ENCODE results near the gene CCDC24. TPM values are rescaled to one million over a fixed set of nuclear protein-coding genes. Genes with fewer than 3 reads are reported as not detected.
A peak's percentile ranks its signal among the peaks of the same experiment; 100 is the strongest.

CCDC24 gene
- total RNA-seq, 1 donor from 2014 or later = 4.2 TPM

DNA sequence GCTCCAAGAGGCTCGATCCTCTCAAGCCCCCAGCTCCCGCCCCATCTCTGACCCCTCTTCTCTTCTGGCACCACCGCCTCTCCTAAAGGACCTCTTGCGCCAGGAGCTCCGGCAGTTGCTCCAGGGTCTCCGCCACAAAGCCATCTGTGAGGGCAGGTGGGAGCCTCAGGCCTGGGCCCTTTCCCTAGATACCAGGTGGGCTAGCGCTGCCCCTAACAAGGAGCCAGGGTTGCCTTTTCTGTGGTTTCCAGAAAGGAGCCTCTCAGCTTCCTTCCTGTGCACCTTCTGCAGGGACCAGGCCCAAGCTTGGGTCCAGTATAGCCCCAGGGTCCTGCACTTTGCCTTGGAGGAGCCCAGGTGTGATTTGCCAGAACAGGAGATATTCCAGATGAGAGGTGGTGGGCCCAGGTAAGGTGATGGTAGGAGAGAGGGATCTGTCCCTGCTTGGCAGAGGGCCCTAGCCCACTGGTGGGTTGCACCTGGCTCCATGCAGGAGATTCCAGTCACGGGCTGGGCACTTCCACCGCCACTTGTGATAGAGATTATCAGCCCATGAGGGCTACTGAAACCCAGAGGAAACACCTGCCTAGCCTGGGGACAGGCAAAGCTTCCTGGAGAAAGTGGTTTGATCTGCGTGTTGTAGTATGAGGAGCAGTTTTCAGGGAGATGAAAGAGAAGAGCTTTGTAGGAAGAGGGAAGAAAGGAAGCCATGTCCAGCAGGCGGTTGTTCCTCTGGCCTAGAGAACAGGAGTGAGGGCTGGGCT, 1.0 kb downstream of the CCDC24 start:
- TF ChIP-seq, protein P1, sequence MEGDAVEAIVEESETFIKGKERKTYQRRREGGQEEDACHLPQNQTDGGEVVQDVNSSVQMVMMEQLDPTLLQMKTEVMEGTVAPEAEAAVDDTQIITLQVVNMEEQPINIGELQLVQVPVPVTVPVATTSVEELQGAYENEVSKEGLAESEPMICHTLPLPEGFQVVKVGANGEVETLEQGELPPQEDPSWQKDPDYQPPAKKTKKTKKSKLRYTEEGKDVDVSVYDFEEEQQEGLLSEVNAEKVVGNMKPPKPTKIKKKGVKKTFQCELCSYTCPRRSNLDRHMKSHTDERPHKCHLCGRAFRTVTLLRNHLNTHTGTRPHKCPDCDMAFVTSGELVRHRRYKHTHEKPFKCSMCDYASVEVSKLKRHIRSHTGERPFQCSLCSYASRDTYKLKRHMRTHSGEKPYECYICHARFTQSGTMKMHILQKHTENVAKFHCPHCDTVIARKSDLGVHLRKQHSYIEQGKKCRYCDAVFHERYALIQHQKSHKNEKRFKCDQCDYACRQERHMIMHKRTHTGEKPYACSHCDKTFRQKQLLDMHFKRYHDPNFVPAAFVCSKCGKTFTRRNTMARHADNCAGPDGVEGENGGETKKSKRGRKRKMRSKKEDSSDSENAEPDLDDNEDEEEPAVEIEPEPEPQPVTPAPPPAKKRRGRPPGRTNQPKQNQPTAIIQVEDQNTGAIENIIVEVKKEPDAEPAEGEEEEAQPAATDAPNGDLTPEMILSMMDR (IDR thresholded peaks at IDR 0.05; ENCODE audit: insufficient read depth, low read depth, low read length) = no peak
- no peak for TF ChIP-seq EZH2 (IDR thresholded peaks at IDR 0.05; ENCODE audit: insufficient read depth, low read length)
- peak overlapping the region; percentile 88 for H3K4me3 Mint-ChIP-seq (ENCODE audit: unreplicated experiment)
- peak overlapping the region; percentile 74 for H3K9ac ChIP-seq (ENCODE audit: low read length)

GRCh38 chr1:43993206-43993914, 2.0 kb downstream of the CCDC24 start:
- Histone ChIP-seq H3K27me3 (ENCODE audit: insufficient read depth, low read length) (no peaks in the 10 kb centered on the region), H3K36me3 (ENCODE audit: insufficient read depth, low read length) (no peaks in the 10 kb centered on the region), H4K20me1 (ENCODE audit: insufficient read depth, low read length) (no peaks in the 10 kb centered on the region), H3K9ac (ENCODE audit: low read length) (no peak overlapping the region), H3K4me2 (ENCODE audit: low read length) (no peak overlapping the region), H2AFZ (ENCODE audit: low read depth, low read length) (no peak overlapping the region), H3K27ac (ENCODE audit: low read depth, low read length) (no peak overlapping the region), H3K4me1 (ENCODE audit: insufficient read depth, low read length) (peaks cover 6% of the 10 kb centered on the region), H3K9me3 (ENCODE audit: insufficient read depth, low read depth, low read length) (no peaks in the 10 kb centered on the region), H3K4me3 (ENCODE audit: insufficient read depth, low read depth, low read length) (no peak overlapping the region), H3K79me2 (ENCODE audit: insufficient read depth, low read length) (no peaks in the 10 kb centered on the region)
- Mint-ChIP-seq H3K9me3 (ENCODE audit: unreplicated experiment) (peaks cover 2% of the 10 kb centered on the region), H3K36me3 (ENCODE audit: low read depth, unreplicated experiment) (peaks cover 2% of the 10 kb centered on the region), H3K4me3 (ENCODE audit: unreplicated experiment) (peak overlapping the region; percentile 14), H3K4me1 (ENCODE audit: low read depth, unreplicated experiment) (peaks cover 2% of the 10 kb centered on the region), H3K27ac (ENCODE audit: unreplicated experiment) (no peak overlapping the region), H3K27me3 (ENCODE audit: low read depth, unreplicated experiment) (no peaks in the 10 kb centered on the region)
- TF ChIP-seq EZH2 (IDR thresholded peaks at IDR 0.05; ENCODE audit: insufficient read depth, low read length) = no peak
- TF ChIP-seq, protein P1 (IDR thresholded peaks at IDR 0.05; ENCODE audit: insufficient read depth, low read depth, low read length) = no peak
- DNase-seq (ENCODE audit: low read depth) (no peak), FAIRE-seq (no peak)

More for the DNA sequence above, 1.0 kb downstream of the CCDC24 start:
- Histone ChIP-seq H3K27me3 (ENCODE audit: insufficient read depth, low read length) (no peaks in the 10 kb centered on the region), H3K4me2 (ENCODE audit: low read length) (peak overlapping the region; percentile 98), H3K9me3 (ENCODE audit: insufficient read depth, low read depth, low read length) (no peaks in the 10 kb centered on the region), H3K36me3 (ENCODE audit: insufficient read depth, low read length) (no peaks in the 10 kb centered on the region), H3K79me2 (ENCODE audit: insufficient read depth, low read length) (no peaks in the 10 kb centered on the region), H3K4me1 (ENCODE audit: insufficient read depth, low read length) (peaks cover 6% of the 10 kb centered on the region), H3K27ac (ENCODE audit: low read depth, low read length) (no peak overlapping the region), H2AFZ (ENCODE audit: low read depth, low read length) (peak overlapping the region; percentile 92), H4K20me1 (ENCODE audit: insufficient read depth, low read length) (no peaks in the 10 kb centered on the region), H3K4me3 (ENCODE audit: insufficient read depth, low read depth, low read length) (peak overlapping the region; percentile 64)
- peaks cover 2% of the 10 kb centered on the region for H3K36me3 Mint-ChIP-seq (ENCODE audit: low read depth, unreplicated experiment)
- H3K27ac Mint-ChIP-seq (ENCODE audit: unreplicated experiment) = peak overlapping the region; percentile 78
- H3K9me3 Mint-ChIP-seq (ENCODE audit: unreplicated experiment) = peaks cover 2% of the 10 kb centered on the region
- peaks cover 4% of the 10 kb centered on the region for H3K4me1 Mint-ChIP-seq (ENCODE audit: low read depth, unreplicated experiment)
- DNase-seq (ENCODE audit: low read depth) = no peak
- no peaks in the 10 kb centered on the region for H3K27me3 Mint-ChIP-seq (ENCODE audit: low read depth, unreplicated experiment)
- FAIRE-seq = no peak
